PFSK-1 (cell line): ENCODE data around the gene TRIL.

ENCODE experiments used
- FOXP2 ChIP-seq: optimal IDR thresholded peaks from 2 replicates; pipeline ENCODE3; 2011; ENCODE audit warnings: borderline replicate concordance, control low read depth, inconsistent platforms; ENCODE audit not compliant: insufficient read depth; ENCODE audit errors: extremely low read length, extremely low read depth
- POLR2AphosphoS5 ChIP-seq: IDR thresholded peaks from 2 replicates; pipeline ENCODE4 v1.6.1; 2012; ENCODE audit warnings: low read depth, mild to moderate bottlenecking, control low read depth, low read length, moderate library complexity
- REST ChIP-seq, 2 experiments: IDR thresholded peaks; 2 replicates each; pipeline versions ENCODE4 v1.6.1 to v1.8.0; 2011 to 2012; ENCODE audit warnings: low read depth in 2 of 2, low read length in 2 of 2, control low read depth in 1 of 2, inconsistent platforms in 1 of 2, mild to moderate bottlenecking in 1 of 2, moderate library complexity in 1 of 2; ENCODE audit not compliant: insufficient read depth in 1 of 2
- SIN3A ChIP-seq: IDR thresholded peaks from 2 replicates; pipeline ENCODE4 v1.6.1; 2012; ENCODE audit warnings: mild to moderate bottlenecking, low read length, moderate library complexity, borderline replicate concordance; ENCODE audit not compliant: insufficient read depth
- TAF1 ChIP-seq: IDR thresholded peaks from 2 replicates; pipeline ENCODE4 v1.6.1; 2012; ENCODE audit warnings: low read length, control low read depth, borderline replicate concordance; ENCODE audit not compliant: insufficient read depth

Gene TRIL

GRCh38 chr7:28958980-28959347 lies 834 bp upstream of the TRIL start:
- TF ChIP-seq POLR2AphosphoS5 (no peak), TAF1 (no peak), SIN3A (no peak), REST (IDR thresholded peaks at IDR 0.05; ENCODE audit: insufficient read depth in 1 of 2, low read depth in 2 of 2, low read length in 2 of 2) (no peak), FOXP2 (no peak)

GRCh38 chr7:28957751-28958234 lies 337 bp downstream of the TRIL start:
- TF ChIP-seq POLR2AphosphoS5 (no peak), TAF1 (no peak), FOXP2 (no peak), REST (IDR thresholded peaks at IDR 0.05; ENCODE audit: insufficient read depth in 1 of 2, low read depth in 2 of 2, low read length in 2 of 2) (no peak), SIN3A (no peak)

- TF ChIP-seq POLR2AphosphoS5 (no peak), REST (IDR thresholded peaks at IDR 0.05; ENCODE audit: insufficient read depth in 1 of 2, low read depth in 2 of 2, low read length in 2 of 2) (no peak), FOXP2 (no peak)
Measured at GRCh38 chr7:28957064-28957750, 923 bp downstream of the TRIL start.

GRCh38 chr7:28956608-28957063 lies 1.5 kb downstream of the TRIL start:
- TF ChIP-seq REST (IDR thresholded peaks at IDR 0.05; ENCODE audit: insufficient read depth in 1 of 2, low read depth in 2 of 2, low read length in 2 of 2): no peak
- no peak for TF ChIP-seq POLR2AphosphoS5
- no peak for TF ChIP-seq TAF1
- no peak for TF ChIP-seq FOXP2
- no peak for TF ChIP-seq SIN3A
